HG02885 (cell line): ENCODE data around the gene ABCA1.
"Not testable (repeated sequence)": the region's sequence is repeated elsewhere in the genome, so short reads cannot be mapped to it uniquely, and the experiment has no call there.

ENCODE experiments used
- ATAC-seq: cut with Tn5 transposase; IDR thresholded peaks from one replicate; pipeline ENCODE4 v1.9.1; 2021; ENCODE audit warnings: mild to moderate bottlenecking; ENCODE audit not compliant: unreplicated experiment, poor library complexity

The ABCA1 gene

GRCh38 chr9:104907278-104907951 lies 20.5 kb downstream of the ABCA1 start:
- ATAC-seq: no peak

- no peak for ATAC-seq
These were observed 21.3 kb downstream of the ABCA1 start for GRCh38 chr9:104906441-104907277.

GRCh38 chr9:104905931-104906330 lies 22.0 kb downstream of the ABCA1 start:
- no peak for ATAC-seq

GRCh38 chr9:104905153-104905901 lies 22.6 kb downstream of the ABCA1 start:
- no peak for ATAC-seq

- no peak for ATAC-seq
These were observed 24.3 kb downstream of the ABCA1 start for GRCh38 chr9:104903609-104904008.

- ATAC-seq: no peak
These were observed 27.1 kb downstream of the ABCA1 start for GRCh38 chr9:104900871-104901270.

GRCh38 chr9:104900324-104900723 lies 27.6 kb downstream of the ABCA1 start:
- no peak for ATAC-seq

GRCh38 chr9:104899759-104900247 lies 28.2 kb downstream of the ABCA1 start:
- no peak for ATAC-seq

GRCh38 chr9:104898376-104898775 lies 29.6 kb downstream of the ABCA1 start:
- not testable (repeated sequence) for ATAC-seq

GRCh38 chr9:104896131-104896530 lies 31.8 kb downstream of the ABCA1 start:
- no peak for ATAC-seq

GRCh38 chr9:104895572-104895971 lies 32.4 kb downstream of the ABCA1 start:
- no peak for ATAC-seq

- ATAC-seq: no peak
These were observed 35.3 kb downstream of the ABCA1 start for GRCh38 chr9:104892701-104893100.

- no peak for ATAC-seq
These were observed 37.6 kb downstream of the ABCA1 start for GRCh38 chr9:104890433-104890770.

GRCh38 chr9:104885818-104886709 lies 41.9 kb downstream of the ABCA1 start:
- ATAC-seq: no peak

GRCh38 chr9:104883169-104883568 lies 44.8 kb downstream of the ABCA1 start:
- ATAC-seq: no peak

- no peak for ATAC-seq
These were observed 45.4 kb downstream of the ABCA1 start for GRCh38 chr9:104882566-104882965.

GRCh38 chr9:104882086-104882485 lies 45.9 kb downstream of the ABCA1 start:
- no peak for ATAC-seq

- no peak for ATAC-seq
These were observed 48.2 kb downstream of the ABCA1 start for GRCh38 chr9:104879555-104880309.

GRCh38 chr9:104876587-104876986 lies 51.4 kb downstream of the ABCA1 start:
- no peak for ATAC-seq
